GM23248 (cell line): Measurements from ENCODE around the gene IRF4. TPM values are rescaled to one million over a fixed set of nuclear protein-coding genes. Genes with fewer than 3 reads are reported as not detected.

Experiments
- DNase-seq: peaks from one replicate; pipeline ENCODE4 v3.0.0-alpha.2; 2015
- H2AFZ ChIP-seq: fragments of 200-600 bp; sonication (generic); 2 replicates; pipeline ENCODE4 v1.6.1; 2016; ENCODE audit warnings: antibody characterized with exemption
- H3F3A ChIP-seq: fragments of 200-600 bp; sonication (generic); 2 replicates; pipeline ENCODE4 v1.6.1; 2016; ENCODE audit warnings: mild to moderate bottlenecking, antibody characterized with exemption, mixed run types; ENCODE audit not compliant: insufficient read depth
- H3K27ac ChIP-seq: fragments of 200-600 bp; sonication (generic); 2 replicates; pipeline ENCODE4 v1.5.1; 2016; ENCODE audit warnings: mild to moderate bottlenecking
- H3K27me3 ChIP-seq: fragments of 200-600 bp; sonication (generic); replicated peaks from 2 replicates; pipeline ENCODE4 v1.6.1; 2016; ENCODE audit warnings: mild to moderate bottlenecking; ENCODE audit not compliant: insufficient read depth
- H3K36me3 ChIP-seq: fragments of 200-600 bp; sonication (generic); 2 replicates; pipeline ENCODE4 v1.6.1; 2016; ENCODE audit warnings: low read depth, mild to moderate bottlenecking
- H3K4me1 ChIP-seq: fragments of 200-600 bp; sonication (generic); 2 replicates; pipeline ENCODE4 v1.6.1; 2016; ENCODE audit warnings: mild to moderate bottlenecking; ENCODE audit not compliant: insufficient read depth
- H3K4me2 ChIP-seq: fragments of 200-600 bp; sonication (generic); one replicate; pipeline ENCODE4 v1.6.1; 2016; ENCODE audit warnings: mild to moderate bottlenecking; ENCODE audit not compliant: unreplicated experiment
- H3K4me3 ChIP-seq: fragments of 200-600 bp; sonication (generic); 2 replicates; pipeline ENCODE4 v1.5.1; 2016; ENCODE audit warnings: mild to moderate bottlenecking
- H3K79me2 ChIP-seq: fragments of 200-600 bp; sonication (generic); 2 replicates; pipeline ENCODE4 v1.6.1; 2016; ENCODE audit warnings: mild to moderate bottlenecking; ENCODE audit not compliant: insufficient read depth
- H3K9ac ChIP-seq: fragments of 200-600 bp; sonication (generic); 2 replicates; pipeline ENCODE4 v1.6.1; 2016; ENCODE audit warnings: mild to moderate bottlenecking
- H3K9me2 ChIP-seq: fragments of 200-600 bp; sonication (generic); 2 replicates; pipeline ENCODE4 v1.6.1; 2016; ENCODE audit warnings: mixed run types, mild to moderate bottlenecking, moderate library complexity; ENCODE audit not compliant: insufficient read depth
- H3K9me3 ChIP-seq: fragments of 200-600 bp; sonication (generic); one replicate; pipeline ENCODE4 v1.6.1; 2017; ENCODE audit warnings: low read depth
- H4K20me1 ChIP-seq: fragments of 200-600 bp; sonication (generic); 2 replicates; pipeline ENCODE4 v1.6.0; 2016; ENCODE audit not compliant: insufficient read depth
- EZH2 ChIP-seq: fragments of 200-600 bp; sonication (generic); IDR thresholded peaks from 2 replicates; pipeline ENCODE4 v1.6.1; 2018; ENCODE audit warnings: antibody characterized with exemption, mild to moderate bottlenecking; ENCODE audit not compliant: insufficient read depth, poor library complexity, severe bottlenecking
- EZH2phosphoT487 ChIP-seq: fragments of 200-600 bp; sonication (generic); IDR thresholded peaks from 2 replicates; pipeline ENCODE4 v1.6.1; 2018; ENCODE audit warnings: antibody characterized with exemption, moderate library complexity, mild to moderate bottlenecking, low read depth; ENCODE audit not compliant: insufficient read depth
- WGBS, 2 experiments: methylation state at CpG; one replicate each; pipeline ENCODE4 v1.1.6; 2015 to 2017; ENCODE audit warnings: low lambda C conversion rate in 2 of 2, low coverage in 1 of 2; ENCODE audit errors: missing lambda C conversion rate in 2 of 2; 5-methylcytosine and 5-hydroxymethylcytosine counted together
- in situ Hi-C: fragments of 300-500 bp; cut with MboI; formaldehyde crosslinking; loops from 2 replicates; pipeline ENCODE4 v1.15.0; 2020
- polyA plus RNA-seq: library from polyadenylated mRNA; unstranded; fragments of >200 nt; fragmentation: Nextera tagmentation; extraction: Ambion mirVana; gene quantifications from 2 replicates; pipeline ENCODE4 v1.2.1, GENCODE V29; 2016
- total RNA-seq: library from RNA; depleted of rRNA; stranded (reverse); fragments of >200 nt; shearing (Covaris generic); gene quantifications from 2 replicates; pipeline ENCODE4 v1.2.3, GENCODE V29; 2014

IRF4 gene
- total and polyA plus RNA-seq, 2 experiments from 2014 or later, result 0.23 TPM; not detected in 1

GRCh38 chr6:444653-445275 lies 53.2 kb downstream of the IRF4 start:
- WGBS, 2 experiments, result 27% methylated on average over 18 of the region's 18 CpGs
- H2AFZ ChIP-seq, result no peak overlapping the region
- no peaks in the 10 kb centered on the region for H3K36me3 ChIP-seq
- no peak overlapping the region for H3K9ac ChIP-seq
- no peak overlapping the region for H3K4me3 ChIP-seq
- H3K79me2 ChIP-seq, result no peaks in the 10 kb centered on the region
- no peak overlapping the region for H3K4me2 ChIP-seq
- TF ChIP-seq EZH2 (no peak), EZH2phosphoT487 (no peak)
- in situ Hi-C loops, result no loop called here
- peaks cover 37% of the 10 kb centered on the region for H3K27me3 ChIP-seq
- no peak overlapping the region for H3K27ac ChIP-seq
- no peaks in the 10 kb centered on the region for H4K20me1 ChIP-seq
- H3K9me3 ChIP-seq, result no peaks in the 10 kb centered on the region
- peak; percentile 24 for DNase-seq
- H3K9me2 ChIP-seq, result no peaks in the 10 kb centered on the region
- H3F3A ChIP-seq, result no peaks in the 10 kb centered on the region
- H3K4me1 ChIP-seq, result no peaks in the 10 kb centered on the region

DNA sequence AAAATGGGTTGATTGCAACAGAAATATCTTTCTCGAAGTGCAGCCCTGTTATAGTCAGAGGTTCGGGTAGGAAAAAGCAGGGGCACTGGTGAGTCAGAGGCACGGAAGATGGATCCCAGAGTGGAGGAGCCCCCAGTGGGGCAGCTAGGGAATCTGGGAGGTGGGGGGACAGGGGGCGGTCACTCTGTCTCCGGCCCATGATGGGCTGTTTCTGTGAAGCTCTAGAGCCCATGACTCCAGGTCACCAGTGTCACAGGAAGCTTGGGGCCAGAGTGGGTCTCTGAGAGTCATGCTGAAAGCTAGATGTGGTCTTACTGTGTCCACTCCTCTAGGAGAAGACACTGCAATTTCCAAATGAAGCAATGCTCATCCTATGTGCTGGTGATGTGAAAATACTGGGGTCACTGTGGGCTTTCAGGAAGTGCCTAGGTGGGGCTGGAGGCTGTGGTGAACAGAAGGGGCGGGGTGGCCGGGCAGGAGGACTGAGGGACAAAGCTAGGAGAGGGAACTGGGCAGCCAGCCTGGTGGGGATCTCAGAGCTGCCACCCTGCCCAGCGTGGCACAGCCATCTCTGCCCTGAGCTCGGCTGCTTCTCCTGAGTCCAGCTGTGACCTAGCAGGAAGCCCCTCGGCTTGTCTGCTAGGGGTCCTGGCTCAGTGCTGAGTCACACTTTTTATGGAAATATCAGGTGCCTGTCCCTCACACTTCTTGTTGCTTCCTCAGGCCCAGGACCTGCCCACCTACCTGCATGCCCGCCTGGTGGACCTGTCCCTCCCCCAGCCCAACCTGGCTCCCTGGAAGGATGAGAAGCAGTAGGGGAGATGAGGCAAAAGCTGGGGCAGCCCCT lies 54.2 kb downstream of the IRF4 start:
- Histone ChIP-seq H3K27ac (no peak overlapping the region), H3K27me3 (peaks cover 27% of the 10 kb centered on the region), H3K36me3 (no peaks in the 10 kb centered on the region), H2AFZ (no peak overlapping the region), H3K79me2 (no peaks in the 10 kb centered on the region), H3K9ac (no peak overlapping the region), H3K9me2 (no peaks in the 10 kb centered on the region), H3K4me2 (no peak overlapping the region), H3K9me3 (no peaks in the 10 kb centered on the region), H3K4me3 (no peak overlapping the region), H3K4me1 (no peaks in the 10 kb centered on the region), H4K20me1 (no peaks in the 10 kb centered on the region), H3F3A (no peaks in the 10 kb centered on the region)
- 56 to 59% methylated on average over 10 to 11 of the region's 11 CpGs for WGBS, 2 experiments
- in situ Hi-C loops, result no loop called here
- DNase-seq, result no peak
- TF ChIP-seq EZH2, result no peak
- no peak for TF ChIP-seq EZH2phosphoT487

GRCh38 chr6:446418-447366 lies 55.1 kb downstream of the IRF4 start:
- Histone ChIP-seq H3K9me3 (no peaks in the 10 kb centered on the region), H3K36me3 (no peaks in the 10 kb centered on the region), H3K4me2 (no peak overlapping the region), H3K9me2 (no peaks in the 10 kb centered on the region), H3K27ac (no peak overlapping the region), H2AFZ (no peak overlapping the region), H3K27me3 (peaks cover 21% of the 10 kb centered on the region), H3K9ac (no peak overlapping the region), H4K20me1 (no peaks in the 10 kb centered on the region), H3K79me2 (no peaks in the 10 kb centered on the region), H3F3A (no peaks in the 10 kb centered on the region), H3K4me1 (no peaks in the 10 kb centered on the region), H3K4me3 (no peak overlapping the region)
- WGBS, 2 experiments, result 56 to 65% methylated on average over 22 to 28 of the region's 28 CpGs
- TF ChIP-seq EZH2phosphoT487 (no peak), EZH2 (no peak)
- peak; percentile 50 for DNase-seq
- in situ Hi-C loops, result no loop called here
